ENCODE results near the gene PLCXD1.
"Not testable (repeated sequence)": the region's sequence is repeated elsewhere in the genome, so short reads cannot be mapped to it uniquely, and the experiment has no call there.

PLCXD1 gene

GRCh38 chrX:264006-264405, 17.2 kb upstream of the PLCXD1 start:
- DNase-seq (ENCODE audit: low read depth, low spot score), result not testable (repeated sequence)

DNA sequence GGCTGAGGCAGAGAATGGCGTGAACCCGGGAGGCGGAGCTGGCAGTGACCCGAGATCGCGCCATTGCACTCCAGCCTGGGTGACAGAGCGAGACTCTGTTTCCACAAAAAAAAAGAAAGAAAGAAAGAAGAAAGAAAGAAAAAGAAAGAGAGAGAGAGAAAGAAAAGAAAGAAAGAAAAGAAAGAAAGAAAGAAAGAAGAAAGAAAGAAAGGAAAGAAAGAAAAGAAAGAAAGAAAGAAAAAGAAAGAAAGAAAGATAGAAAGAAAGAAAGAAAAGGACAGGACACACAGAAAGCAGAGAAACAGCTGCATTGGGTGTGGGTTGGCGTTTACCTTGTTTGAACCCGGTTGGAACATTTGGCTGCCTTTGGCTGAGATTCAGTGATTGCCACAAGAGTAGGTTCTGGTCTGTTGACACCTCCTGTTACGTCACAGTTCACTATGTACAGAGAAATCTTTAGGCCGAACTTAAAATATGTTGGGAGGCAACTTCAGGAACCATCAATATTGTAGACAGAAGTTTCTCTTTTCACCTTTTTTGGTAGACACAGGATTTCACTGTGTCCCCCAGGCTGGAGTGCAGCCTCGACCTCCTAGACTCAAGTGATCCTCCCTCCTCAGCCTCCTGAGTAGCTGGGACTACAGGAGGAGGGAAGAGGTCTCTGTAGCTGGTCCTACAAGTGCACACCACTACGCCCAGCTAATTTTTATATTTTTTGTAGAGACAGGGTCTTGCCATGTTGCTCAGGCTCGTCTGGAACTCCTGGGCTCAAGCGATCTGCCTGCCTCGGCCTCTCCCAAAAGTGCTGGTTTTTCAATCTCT, 16.3 kb upstream of the PLCXD1 start:
- no peak for DNase-seq (ENCODE audit: low read depth, low spot score)

DNA sequence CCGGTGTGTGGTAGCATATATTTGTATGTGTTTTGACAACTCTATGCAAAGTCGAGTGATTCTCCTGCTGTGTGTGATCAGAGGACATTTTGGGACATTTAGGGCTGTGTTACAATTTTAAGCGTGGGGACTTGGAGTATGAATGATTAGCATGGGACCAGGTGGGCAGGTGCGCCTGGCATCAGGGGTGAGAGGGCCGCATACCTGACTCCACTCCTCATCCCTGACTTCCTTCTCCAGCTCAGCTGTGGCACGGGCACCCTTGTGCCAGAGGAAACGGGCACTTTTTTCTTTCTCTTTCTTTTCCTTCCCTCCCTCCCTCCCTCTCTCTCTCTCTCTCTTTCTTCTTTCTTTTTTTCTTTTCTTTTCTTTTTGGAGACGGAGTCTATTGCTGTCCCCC, 15.7 kb upstream of the PLCXD1 start:
- no peak for DNase-seq (ENCODE audit: low read depth, low spot score)

GRCh38 chrX:267771-268261, 13.4 kb upstream of the PLCXD1 start:
- DNase-seq (ENCODE audit: low read depth, low spot score), result no peak

GRCh38 chrX:270848-271367, 10.3 kb upstream of the PLCXD1 start:
- DNase-seq (ENCODE audit: low read depth, low spot score), result no peak

GRCh38 chrX:274904-275475, 6.2 kb upstream of the PLCXD1 start:
- no peak for DNase-seq (ENCODE audit: low read depth, low spot score)

DNA sequence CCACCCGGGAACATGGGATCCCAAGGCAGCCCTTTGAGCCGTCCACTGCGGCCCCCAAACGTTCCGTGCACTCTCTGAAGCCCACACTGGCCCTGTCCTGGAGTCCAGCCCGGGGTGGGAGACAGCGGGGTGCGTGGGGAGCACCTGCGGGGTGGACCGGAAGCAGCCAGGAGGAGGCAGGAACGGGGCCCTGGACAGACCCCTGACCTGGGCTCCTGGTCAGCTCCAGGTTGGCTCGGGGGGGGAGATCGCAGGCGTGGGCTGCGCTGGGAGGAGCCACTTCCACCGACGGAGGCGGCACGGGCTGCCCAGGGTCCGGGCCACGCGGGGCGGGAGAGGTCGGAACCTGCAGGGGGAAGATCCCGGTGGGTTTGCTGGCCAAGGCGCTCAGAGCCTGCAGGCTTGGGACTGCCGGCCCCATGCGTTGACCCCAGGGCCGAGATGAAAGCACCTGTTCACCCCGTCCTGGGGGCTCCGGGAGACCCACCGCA, 5.7 kb upstream of the PLCXD1 start:
- DNase-seq (ENCODE audit: low read depth, low spot score), result no peak

- no peak for DNase-seq (ENCODE audit: low read depth, low spot score)
These were observed 5.1 kb upstream of the PLCXD1 start for GRCh38 chrX:275967-276580.

GRCh38 chrX:276581-277201, 4.5 kb upstream of the PLCXD1 start:
- no peak for DNase-seq (ENCODE audit: low read depth, low spot score)

GRCh38 chrX:279757-280604, 1.2 kb upstream of the PLCXD1 start:
- DNase-seq (ENCODE audit: low read depth, low spot score), result not testable (repeated sequence)

GRCh38 chrX:280722-281121, 459 bp upstream of the PLCXD1 start:
- not testable (repeated sequence) for DNase-seq (ENCODE audit: low read depth, low spot score)

- DNase-seq (ENCODE audit: low read depth, low spot score), result not testable (repeated sequence)
These were observed 960 bp downstream of the PLCXD1 start for GRCh38 chrX:282000-282681.

GRCh38 chrX:283115-283845, 2.1 kb downstream of the PLCXD1 start:
- peak; percentile 86 for DNase-seq (ENCODE audit: low read depth, low spot score)

GRCh38 chrX:285076-285677, 4.0 kb downstream of the PLCXD1 start:
- DNase-seq (ENCODE audit: low read depth, low spot score), result no peak

GRCh38 chrX:287670-288069, 6.5 kb downstream of the PLCXD1 start:
- DNase-seq (ENCODE audit: low read depth, low spot score), result no peak

DNA sequence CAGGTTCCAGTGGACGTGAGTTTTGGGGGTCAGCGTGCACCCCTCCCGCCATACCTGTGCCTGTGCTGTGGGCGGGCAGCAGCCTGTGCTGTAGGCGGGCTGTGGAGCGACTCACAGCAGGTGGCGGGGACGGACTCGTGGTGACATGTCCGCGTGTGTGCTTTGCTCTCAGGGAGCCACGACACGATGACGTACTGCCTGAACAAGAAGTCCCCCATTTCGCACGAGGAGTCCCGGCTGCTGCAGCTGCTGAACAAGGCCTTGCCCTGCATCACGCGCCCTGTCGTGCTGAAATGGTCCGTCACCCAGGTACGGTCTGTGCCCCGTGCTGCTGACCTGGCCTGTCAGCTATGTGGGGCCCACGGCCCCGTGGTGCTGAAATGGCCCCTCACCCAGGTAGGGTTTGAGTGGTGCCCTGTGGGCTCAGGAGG, 7.4 kb downstream of the PLCXD1 start:
- no peak for DNase-seq (ENCODE audit: low read depth, low spot score)

DNA sequence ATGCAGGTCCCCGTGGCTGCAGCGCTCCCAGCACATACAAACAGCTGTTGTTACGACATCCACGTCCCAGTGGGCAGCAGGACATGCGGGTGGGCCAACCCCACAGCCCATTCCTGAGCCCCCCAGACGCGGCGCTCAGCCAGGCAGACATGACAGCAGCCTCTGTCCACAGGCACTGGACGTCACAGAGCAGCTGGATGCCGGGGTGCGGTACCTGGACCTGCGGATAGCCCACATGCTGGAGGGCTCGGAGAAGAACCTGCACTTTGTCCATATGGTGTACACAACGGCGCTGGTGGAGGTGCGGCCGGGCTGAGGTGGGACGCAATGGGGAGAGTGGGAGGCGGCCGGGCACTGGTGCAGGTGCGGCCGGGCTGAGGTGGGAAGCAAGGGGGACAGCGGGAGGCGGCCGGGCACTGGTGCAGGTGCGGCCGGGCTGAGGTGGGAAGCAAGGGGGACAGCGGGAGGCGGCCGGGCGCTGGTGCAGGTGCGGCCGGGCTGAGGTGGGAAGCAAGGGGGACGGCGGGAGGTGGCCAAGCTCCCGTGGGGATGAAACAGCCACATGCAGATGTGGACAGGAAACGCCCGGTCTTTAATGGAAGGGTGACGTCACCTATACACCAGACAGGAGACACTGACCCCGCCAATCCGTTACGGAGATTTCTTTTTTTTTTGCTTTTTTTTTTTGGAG, 9.4 kb downstream of the PLCXD1 start:
- no peak for DNase-seq (ENCODE audit: low read depth, low spot score)

- DNase-seq (ENCODE audit: low read depth, low spot score), result no peak
These were observed 10.3 kb downstream of the PLCXD1 start for GRCh38 chrX:291411-291901.

Data from activated naive CD8-positive, alpha-beta T cell treated with anti-CD3 and anti-CD28 coated beads, Interleukin-2, amount 50 U/mL, for 16 hours (primary cell).